ENCODE results near the gene DGUOK. TPM values are rescaled to one million over a fixed set of nuclear protein-coding genes. Genes with fewer than 3 reads are reported as not detected.

DGUOK gene
- total and polyA plus RNA-seq, 10 of the 15 experiments (the other 5 are each of a cell fraction or from before 2014, with no cell fraction given), result 64.4 to 234 (median 91.4) TPM

DNA sequence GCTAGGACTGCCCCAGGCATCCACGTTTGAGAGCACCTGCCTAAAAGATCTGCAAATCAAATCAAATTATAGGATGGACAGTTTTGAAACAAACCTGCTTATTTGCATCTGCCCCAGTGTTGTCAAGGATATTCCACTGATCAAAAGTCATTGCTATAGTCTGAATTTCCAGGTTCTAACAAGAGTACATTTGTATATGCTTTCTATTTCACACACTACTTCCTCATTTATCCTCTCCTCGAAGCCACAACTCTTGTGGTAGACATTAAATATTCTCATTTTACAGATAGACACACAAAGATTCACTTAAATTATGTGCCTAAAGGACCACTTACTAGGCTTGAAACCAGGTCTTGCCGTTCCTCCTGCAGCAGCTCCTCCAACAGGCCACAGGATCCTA is 46.2 kb downstream of the DGUOK start (continued):
- TF ChIP-seq, protein P1, sequence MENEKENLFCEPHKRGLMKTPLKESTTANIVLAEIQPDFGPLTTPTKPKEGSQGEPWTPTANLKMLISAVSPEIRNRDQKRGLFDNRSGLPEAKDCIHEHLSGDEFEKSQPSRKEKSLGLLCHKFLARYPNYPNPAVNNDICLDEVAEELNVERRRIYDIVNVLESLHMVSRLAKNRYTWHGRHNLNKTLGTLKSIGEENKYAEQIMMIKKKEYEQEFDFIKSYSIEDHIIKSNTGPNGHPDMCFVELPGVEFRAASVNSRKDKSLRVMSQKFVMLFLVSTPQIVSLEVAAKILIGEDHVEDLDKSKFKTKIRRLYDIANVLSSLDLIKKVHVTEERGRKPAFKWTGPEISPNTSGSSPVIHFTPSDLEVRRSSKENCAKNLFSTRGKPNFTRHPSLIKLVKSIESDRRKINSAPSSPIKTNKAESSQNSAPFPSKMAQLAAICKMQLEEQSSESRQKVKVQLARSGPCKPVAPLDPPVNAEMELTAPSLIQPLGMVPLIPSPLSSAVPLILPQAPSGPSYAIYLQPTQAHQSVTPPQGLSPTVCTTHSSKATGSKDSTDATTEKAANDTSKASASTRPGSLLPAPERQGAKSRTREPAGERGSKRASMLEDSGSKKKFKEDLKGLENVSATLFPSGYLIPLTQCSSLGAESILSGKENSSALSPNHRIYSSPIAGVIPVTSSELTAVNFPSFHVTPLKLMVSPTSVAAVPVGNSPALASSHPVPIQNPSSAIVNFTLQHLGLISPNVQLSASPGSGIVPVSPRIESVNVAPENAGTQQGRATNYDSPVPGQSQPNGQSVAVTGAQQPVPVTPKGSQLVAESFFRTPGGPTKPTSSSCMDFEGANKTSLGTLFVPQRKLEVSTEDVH (IDR thresholded peaks at IDR 0.05; ENCODE audit: low read depth, partially characterized antibody), result no peak

DNA sequence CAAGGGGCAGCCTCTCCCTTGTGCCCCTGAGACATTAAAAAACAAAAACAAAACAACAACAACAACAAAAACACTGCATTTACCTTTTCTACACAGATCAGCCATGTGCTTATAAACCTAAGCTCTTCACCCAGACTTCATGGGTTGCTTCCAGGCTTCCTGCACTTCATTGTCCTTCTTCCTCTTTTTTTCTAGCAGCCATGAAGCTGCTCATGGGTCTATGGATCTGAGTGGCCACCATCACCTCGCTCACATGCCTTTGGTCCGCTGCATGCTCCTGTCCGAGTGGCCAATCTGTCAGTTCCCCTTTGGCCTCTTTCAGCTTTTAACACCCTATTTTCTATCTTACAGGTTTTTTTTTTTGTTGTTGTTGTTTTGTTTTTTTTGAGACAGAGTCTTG is 49.1 kb downstream of the DGUOK start:
- H3K27me3 ChIP-seq (replicated peaks in 1 of 2; ENCODE audit: control insufficient read depth in 2 of 2, insufficient read depth in 2 of 2, low read length in 1 of 2), result no peaks in the 10 kb centered on the region
- no peak overlapping the region for H2AFZ ChIP-seq (ENCODE audit: control insufficient read depth, low read depth, low read length)
- H3K36me3 ChIP-seq (ENCODE audit: control insufficient read depth in 2 of 2, insufficient read depth in 2 of 2, low read length in 1 of 2), result no peaks in the 10 kb centered on the region
- FAIRE-seq, result no peak
- H3K4me2 ChIP-seq (ENCODE audit: control insufficient read depth, insufficient read depth), result no peak overlapping the region
- POLR2A ChIA-PET, result interaction anchor here (0.6 kb wide), 1 partner anchor 12 kb away, joined by 4 read pairs; no protein-coding TSS in a partner anchor
- CTCF ChIA-PET, result no interaction called here
- in situ Hi-C loops (cut with MboI) (no loop called here), intact Hi-C loops (cut with micrococcal nuclease; ENCODE audit: unreplicated experiment) (no loop called here)
- H3K4me1 ChIP-seq (ENCODE audit: control insufficient read depth, insufficient read depth, low read length), result peaks cover 33% of the 10 kb centered on the region
- H3K4me3 ChIP-seq, result no peak overlapping the region
- H3K79me2 ChIP-seq (ENCODE audit: control insufficient read depth, insufficient read depth, low read length), result peaks cover 28% of the 10 kb centered on the region
- no TSS peak for BruUV-seq (replicated peaks)
- no peak overlapping the region for H3K27ac ChIP-seq (ENCODE audit: control insufficient read depth, insufficient read depth)
- 90% methylated on average over 3 of the region's 3 CpGs for WGBS (ENCODE audit: insufficient coverage, insufficient replicate concordance, low lambda C conversion rate, missing lambda C conversion rate)
- no peak for ATAC-seq
- no peaks in the 10 kb centered on the region for H4K20me1 ChIP-seq (ENCODE audit: control insufficient read depth, insufficient read depth)
- H3K9ac ChIP-seq (ENCODE audit: control insufficient read depth, insufficient read depth, low read length), result no peak overlapping the region
- RAD21 ChIA-PET (ENCODE audit: unreplicated experiment), result no interaction called here
- SMC1A ChIA-PET (ENCODE audit: uncharacterized antibody, unreplicated experiment), result interaction anchor here (0.8 to 1.8 kb wide), 7 partner anchors 12 to 147 kb away, joined by 3 to 4 read pairs (median 3); partner anchors contain the start of genes DGUOK and STAMBP
- no peak for DNase-seq (ENCODE audit: low read depth, low spot score)
- no peaks in the 10 kb centered on the region for H3K9me3 ChIP-seq (replicated peaks; ENCODE audit: control insufficient read depth, insufficient read depth, low read length)
- TF ChIP-seq BMI1 (IDR thresholded peaks at IDR 0.05; ENCODE audit: borderline replicate concordance) (no peak), TCF12 (IDR thresholded peaks at IDR 0.05; ENCODE audit: low read depth, low read length) (no peak), CBFB (IDR thresholded peaks at IDR 0.05; ENCODE audit: low read depth) (no peak), CEBPB (IDR thresholded peaks at IDR 0.05; ENCODE audit: borderline replicate concordance in 1 of 2, low read depth in 2 of 2, low read length in 2 of 2) (no peak), NR2C2 (IDR thresholded peaks at IDR 0.05; ENCODE audit: borderline replicate concordance, control insufficient read depth, insufficient read length, low read depth) (no peak), SMAD1 (IDR thresholded peaks at IDR 0.05; ENCODE audit: low read depth, partially characterized antibody) (no peak), ZNF384 (IDR thresholded peaks at IDR 0.05; ENCODE audit: borderline replicate concordance, low read depth, low read length) (no peak), FOXM1 (IDR thresholded peaks at IDR 0.05; ENCODE audit: low read depth, low read length) (no peak), NFXL1 (IDR thresholded peaks at IDR 0.05; ENCODE audit: borderline replicate concordance) (no peak), RBBP5 (conservative IDR thresholded peaks at IDR 0.05) (no peak)
- TF ChIP-seq, protein P2, sequence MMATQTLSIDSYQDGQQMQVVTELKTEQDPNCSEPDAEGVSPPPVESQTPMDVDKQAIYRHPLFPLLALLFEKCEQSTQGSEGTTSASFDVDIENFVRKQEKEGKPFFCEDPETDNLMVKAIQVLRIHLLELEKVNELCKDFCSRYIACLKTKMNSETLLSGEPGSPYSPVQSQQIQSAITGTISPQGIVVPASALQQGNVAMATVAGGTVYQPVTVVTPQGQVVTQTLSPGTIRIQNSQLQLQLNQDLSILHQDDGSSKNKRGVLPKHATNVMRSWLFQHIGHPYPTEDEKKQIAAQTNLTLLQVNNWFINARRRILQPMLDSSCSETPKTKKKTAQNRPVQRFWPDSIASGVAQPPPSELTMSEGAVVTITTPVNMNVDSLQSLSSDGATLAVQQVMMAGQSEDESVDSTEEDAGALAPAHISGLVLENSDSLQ (IDR thresholded peaks at IDR 0.05), result no peak
- TF ChIP-seq, protein P3, sequence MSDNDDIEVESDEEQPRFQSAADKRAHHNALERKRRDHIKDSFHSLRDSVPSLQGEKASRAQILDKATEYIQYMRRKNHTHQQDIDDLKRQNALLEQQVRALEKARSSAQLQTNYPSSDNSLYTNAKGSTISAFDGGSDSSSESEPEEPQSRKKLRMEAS (IDR thresholded peaks at IDR 0.05; ENCODE audit: low read depth, low read length), result no peak
- TF ChIP-seq, protein P4, sequence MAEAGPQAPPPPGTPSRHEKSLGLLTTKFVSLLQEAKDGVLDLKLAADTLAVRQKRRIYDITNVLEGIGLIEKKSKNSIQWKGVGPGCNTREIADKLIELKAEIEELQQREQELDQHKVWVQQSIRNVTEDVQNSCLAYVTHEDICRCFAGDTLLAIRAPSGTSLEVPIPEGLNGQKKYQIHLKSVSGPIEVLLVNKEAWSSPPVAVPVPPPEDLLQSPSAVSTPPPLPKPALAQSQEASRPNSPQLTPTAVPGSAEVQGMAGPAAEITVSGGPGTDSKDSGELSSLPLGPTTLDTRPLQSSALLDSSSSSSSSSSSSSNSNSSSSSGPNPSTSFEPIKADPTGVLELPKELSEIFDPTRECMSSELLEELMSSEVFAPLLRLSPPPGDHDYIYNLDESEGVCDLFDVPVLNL (IDR thresholded peaks at IDR 0.05; ENCODE audit: low read depth, low read length), result no peak
- TF ChIP-seq, protein P5, sequence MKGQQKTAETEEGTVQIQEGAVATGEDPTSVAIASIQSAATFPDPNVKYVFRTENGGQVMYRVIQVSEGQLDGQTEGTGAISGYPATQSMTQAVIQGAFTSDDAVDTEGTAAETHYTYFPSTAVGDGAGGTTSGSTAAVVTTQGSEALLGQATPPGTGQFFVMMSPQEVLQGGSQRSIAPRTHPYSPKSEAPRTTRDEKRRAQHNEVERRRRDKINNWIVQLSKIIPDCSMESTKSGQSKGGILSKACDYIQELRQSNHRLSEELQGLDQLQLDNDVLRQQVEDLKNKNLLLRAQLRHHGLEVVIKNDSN (IDR thresholded peaks at IDR 0.05; ENCODE audit: borderline replicate concordance, extremely low read length, insufficient read depth, low read depth, low read length), result no peak

Measured in GM12878 (cell line).